MM.1S (cell line): ENCODE data around the gene NTM.

Experiments
- DNase-seq: peaks from one replicate; pipeline ENCODE4 v3.0.0-alpha.2; 2015
- H2AFZ ChIP-seq: fragments of 300-600 bp; sonication (generic); 2 replicates; pipeline ENCODE4 v1.6.0; 2016; ENCODE audit warnings: antibody characterized with exemption, low read length
- H3F3A ChIP-seq: fragments of 300-600 bp; sonication (generic); 2 replicates; pipeline ENCODE4 v1.6.1; 2016; ENCODE audit warnings: mild to moderate bottlenecking, antibody characterized with exemption, low read length, moderate library complexity, mixed read lengths; ENCODE audit not compliant: insufficient read depth
- H3K27ac ChIP-seq: fragments of 300-600 bp; sonication (generic); 2 replicates; pipeline ENCODE4 v1.5.1; 2016; ENCODE audit warnings: mild to moderate bottlenecking, low read length
- H3K27me3 ChIP-seq: fragments of 300-600 bp; sonication (generic); replicated peaks from 2 replicates; pipeline ENCODE4 v1.6.0; 2016; ENCODE audit warnings: low read length; ENCODE audit not compliant: insufficient read depth
- H3K36me3 ChIP-seq: fragments of 300-600 bp; sonication (generic); replicated peaks from 2 replicates; pipeline ENCODE4 v1.6.1; 2016; ENCODE audit warnings: mild to moderate bottlenecking, low read length, mixed read lengths; ENCODE audit not compliant: insufficient read depth
- H3K4me1 ChIP-seq: fragments of 300-600 bp; sonication (generic); 2 replicates; pipeline ENCODE4 v1.6.1; 2016; ENCODE audit warnings: low read length, mixed read lengths
- H3K4me2 ChIP-seq: fragments of 300-600 bp; sonication (generic); 2 replicates; pipeline ENCODE4 v1.6.0; 2016; ENCODE audit warnings: low read depth, low read length
- H3K4me3 ChIP-seq: fragments of 300-600 bp; sonication (generic); 2 replicates; pipeline ENCODE4 v1.5.1; 2016; ENCODE audit warnings: low read length, mixed read lengths
- H3K79me2 ChIP-seq: fragments of 300-600 bp; sonication (generic); 2 replicates; pipeline ENCODE4 v1.6.1; 2016; ENCODE audit warnings: mixed run types, low read length, mixed read lengths
- H3K9ac ChIP-seq: fragments of 300-600 bp; sonication (generic); 2 replicates; pipeline ENCODE4 v1.6.1; 2016; ENCODE audit warnings: low read length, mixed read lengths
- H3K9me2 ChIP-seq: fragments of 300-600 bp; sonication (generic); replicated peaks from 2 replicates; pipeline ENCODE4 v1.6.1; 2016; ENCODE audit warnings: mild to moderate bottlenecking, low read length, mixed read lengths; ENCODE audit not compliant: insufficient read depth
- H3K9me3 ChIP-seq: fragments of 300-600 bp; sonication (generic); replicated peaks from 2 replicates; pipeline ENCODE4 v1.6.1; 2016; ENCODE audit warnings: mild to moderate bottlenecking, low read length, mixed read lengths; ENCODE audit not compliant: insufficient read depth
- H4K20me1 ChIP-seq: fragments of 300-600 bp; sonication (generic); 2 replicates; pipeline ENCODE4 v1.6.1; 2016; ENCODE audit warnings: mild to moderate bottlenecking, low read length, moderate library complexity, mixed read lengths; ENCODE audit not compliant: insufficient read depth
- CTCF ChIP-seq: fragments of 300-600 bp; sonication (generic); IDR thresholded peaks from 2 replicates; pipeline ENCODE4 v1.5.1; 2016; ENCODE audit warnings: antibody characterized with exemption, low read length, mixed read lengths
- EZH2 ChIP-seq: fragments of 300-600 bp; sonication (generic); optimal IDR thresholded peaks from 2 replicates; pipeline ENCODE3; 2017; ENCODE audit warnings: low read depth, mild to moderate bottlenecking, antibody characterized with exemption, low read length, mixed read lengths
- EZH2phosphoT487 ChIP-seq: fragments of 300-600 bp; sonication (generic); IDR thresholded peaks from 2 replicates; pipeline ENCODE4 v1.6.1; 2018; ENCODE audit warnings: antibody characterized with exemption, low read length

The NTM gene

GRCh38 chr11:131938351-131938751 is 567.9 kb downstream of the NTM start:
- no peak overlapping the region for H2AFZ ChIP-seq
- H3K27me3 ChIP-seq = no peaks in the 10 kb centered on the region
- TF ChIP-seq EZH2phosphoT487 (no peak), EZH2 (no peak), CTCF (no peak)
- H3F3A ChIP-seq = no peaks in the 10 kb centered on the region
- no peaks in the 10 kb centered on the region for H4K20me1 ChIP-seq
- no peaks in the 10 kb centered on the region for H3K4me1 ChIP-seq
- H3K79me2 ChIP-seq = no peaks in the 10 kb centered on the region
- no peak for DNase-seq
- H3K9me3 ChIP-seq = no peaks in the 10 kb centered on the region
- H3K4me3 ChIP-seq = no peak overlapping the region
- H3K9me2 ChIP-seq = no peaks in the 10 kb centered on the region
- no peak overlapping the region for H3K4me2 ChIP-seq
- no peaks in the 10 kb centered on the region for H3K36me3 ChIP-seq
- no peak overlapping the region for H3K27ac ChIP-seq
- no peak overlapping the region for H3K9ac ChIP-seq

GRCh38 chr11:131940126-131940525 is 569.7 kb downstream of the NTM start:
- Histone ChIP-seq H4K20me1 (no peaks in the 10 kb centered on the region), H3K9me3 (no peaks in the 10 kb centered on the region), H3K36me3 (no peaks in the 10 kb centered on the region), H3K27me3 (no peaks in the 10 kb centered on the region), H3K4me1 (no peaks in the 10 kb centered on the region), H3K79me2 (no peaks in the 10 kb centered on the region), H3K9me2 (no peaks in the 10 kb centered on the region), H3K9ac (no peak overlapping the region), H3K27ac (no peak overlapping the region), H3F3A (no peaks in the 10 kb centered on the region), H2AFZ (no peak overlapping the region), H3K4me3 (no peak overlapping the region), H3K4me2 (no peak overlapping the region)
- TF ChIP-seq CTCF (no peak), EZH2 (no peak), EZH2phosphoT487 (no peak)
- no peak for DNase-seq

- Histone ChIP-seq H4K20me1 (no peaks in the 10 kb centered on the region), H3K9me2 (no peaks in the 10 kb centered on the region), H3F3A (no peaks in the 10 kb centered on the region), H3K4me1 (no peaks in the 10 kb centered on the region), H2AFZ (no peak overlapping the region), H3K4me3 (no peak overlapping the region), H3K9ac (no peak overlapping the region), H3K4me2 (no peak overlapping the region), H3K9me3 (no peaks in the 10 kb centered on the region), H3K27me3 (no peaks in the 10 kb centered on the region), H3K79me2 (no peaks in the 10 kb centered on the region), H3K36me3 (no peaks in the 10 kb centered on the region), H3K27ac (no peak overlapping the region)
- DNase-seq = no peak
- no peak for TF ChIP-seq CTCF
- TF ChIP-seq EZH2phosphoT487 = no peak
- no peak for TF ChIP-seq EZH2
These were observed 572.5 kb downstream of the NTM start for GRCh38 chr11:131942878-131943277.

GRCh38 chr11:131943295-131943694 is 572.9 kb downstream of the NTM start:
- no peak overlapping the region for H3K4me2 ChIP-seq
- H3K9me3 ChIP-seq = no peaks in the 10 kb centered on the region
- H4K20me1 ChIP-seq = no peaks in the 10 kb centered on the region
- H3K27me3 ChIP-seq = no peaks in the 10 kb centered on the region
- TF ChIP-seq EZH2 (no peak), EZH2phosphoT487 (no peak), CTCF (no peak)
- H3K27ac ChIP-seq = no peak overlapping the region
- no peaks in the 10 kb centered on the region for H3F3A ChIP-seq
- no peak overlapping the region for H2AFZ ChIP-seq
- no peak overlapping the region for H3K4me3 ChIP-seq
- H3K36me3 ChIP-seq = no peaks in the 10 kb centered on the region
- H3K79me2 ChIP-seq = no peaks in the 10 kb centered on the region
- H3K9me2 ChIP-seq = no peaks in the 10 kb centered on the region
- DNase-seq = no peak
- no peaks in the 10 kb centered on the region for H3K4me1 ChIP-seq
- H3K9ac ChIP-seq = no peak overlapping the region
